Hematopoietic multipotent progenitor cell treated with erythropoietin and hydrocortisone succinate and interleukin-3 and kit ligand, for 4 days (in vitro differentiated cells): ENCODE data around the gene MKNK1.

Experiments used
- DNase-seq: peaks from one replicate; pipeline ENCODE4 v3.0.0-alpha.2; 2015

Gene MKNK1

GRCh38 chr1:46520063-46520911 lies 83.8 kb downstream of the MKNK1 start:
- DNase-seq = no peak

- DNase-seq = no peak
Measured at GRCh38 chr1:46519209-46519608, 84.9 kb downstream of the MKNK1 start.

GRCh38 chr1:46517932-46518498 lies 86.1 kb downstream of the MKNK1 start:
- DNase-seq = no peak

- no peak for DNase-seq
Measured at GRCh38 chr1:46517010-46517600, 87.0 kb downstream of the MKNK1 start.

- no peak for DNase-seq
Measured at GRCh38 chr1:46516200-46516950, 87.7 kb downstream of the MKNK1 start.

- DNase-seq = no peak
Measured at GRCh38 chr1:46515576-46515975, 88.5 kb downstream of the MKNK1 start.

- no peak for DNase-seq
Measured at GRCh38 chr1:46513536-46513935, 90.5 kb downstream of the MKNK1 start.

GRCh38 chr1:46512792-46513190 lies 91.3 kb downstream of the MKNK1 start:
- DNase-seq = no peak

GRCh38 chr1:46512135-46512791 lies 91.8 kb downstream of the MKNK1 start:
- no peak for DNase-seq

- no peak for DNase-seq
Measured at GRCh38 chr1:46510998-46511365, 93.1 kb downstream of the MKNK1 start.

GRCh38 chr1:46510341-46510997 lies 93.6 kb downstream of the MKNK1 start:
- DNase-seq = no peak

- no peak for DNase-seq
Measured at GRCh38 chr1:46508757-46509156, 95.3 kb downstream of the MKNK1 start.
